ENCODE results near the gene GMDS.

The GMDS gene

DNA sequence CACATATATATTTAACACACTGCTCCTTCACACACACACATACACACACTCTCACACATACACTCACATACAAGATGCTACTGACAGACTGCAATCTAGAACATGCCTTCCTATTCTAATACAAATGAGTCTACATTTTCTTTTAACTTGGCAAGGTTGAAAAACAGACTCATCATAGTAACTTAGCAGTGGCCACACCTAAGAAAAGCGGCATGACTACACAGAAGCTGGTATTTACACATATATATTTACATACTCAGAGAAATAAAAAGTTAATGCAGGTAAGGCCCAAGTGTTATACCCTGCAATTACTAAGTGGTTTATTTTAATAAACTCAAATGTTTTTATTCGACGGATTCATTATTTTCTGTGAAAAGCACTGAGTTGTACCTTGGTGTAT lies 426.4 kb downstream of the GMDS start:
- no peak for DNase-seq
- intact Hi-C loops (cut with DNase I), result no loop called here

DNA sequence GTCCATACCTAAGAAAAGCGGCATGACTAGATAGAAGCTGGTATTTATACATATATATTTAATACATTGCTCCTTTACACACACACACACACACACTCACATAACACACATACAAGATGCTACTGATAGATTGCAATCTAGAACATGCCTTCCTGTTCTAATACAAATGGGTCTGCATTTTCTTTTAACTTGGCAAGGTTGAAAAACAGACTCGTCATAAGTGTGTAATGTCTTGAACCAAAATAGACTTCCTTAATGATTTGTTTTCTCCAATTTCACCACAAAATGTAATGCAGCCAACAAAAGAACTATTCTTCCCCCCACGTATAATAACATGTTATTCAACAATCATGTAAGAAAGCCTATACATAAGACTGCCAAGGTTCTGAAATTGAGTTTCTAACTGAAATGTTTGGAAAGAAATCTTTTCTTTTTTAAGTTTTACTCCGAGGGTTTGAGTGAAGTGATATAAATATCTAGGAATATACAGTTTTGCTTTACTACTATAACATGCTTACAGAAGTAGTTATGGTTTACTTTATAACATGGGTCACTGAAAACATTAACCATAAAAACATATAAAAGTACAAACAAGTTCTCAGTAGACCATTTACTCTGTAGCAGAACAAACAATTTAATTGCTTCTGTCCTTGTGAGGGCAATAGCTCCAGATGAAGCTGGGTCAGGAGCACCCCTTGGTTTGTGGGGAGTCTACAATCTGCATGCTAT lies 428.2 kb downstream of the GMDS start:
- no peak for DNase-seq
- intact Hi-C loops (cut with DNase I), result no loop called here

- intact Hi-C loops (cut with DNase I), result no loop called here
- DNase-seq, result no peak
Measured at GRCh38 chr6:1815827-1816452, 429.5 kb downstream of the GMDS start.

GRCh38 chr6:1814279-1814678 lies 431.1 kb downstream of the GMDS start:
- intact Hi-C loops (cut with DNase I), result no loop called here

DNA sequence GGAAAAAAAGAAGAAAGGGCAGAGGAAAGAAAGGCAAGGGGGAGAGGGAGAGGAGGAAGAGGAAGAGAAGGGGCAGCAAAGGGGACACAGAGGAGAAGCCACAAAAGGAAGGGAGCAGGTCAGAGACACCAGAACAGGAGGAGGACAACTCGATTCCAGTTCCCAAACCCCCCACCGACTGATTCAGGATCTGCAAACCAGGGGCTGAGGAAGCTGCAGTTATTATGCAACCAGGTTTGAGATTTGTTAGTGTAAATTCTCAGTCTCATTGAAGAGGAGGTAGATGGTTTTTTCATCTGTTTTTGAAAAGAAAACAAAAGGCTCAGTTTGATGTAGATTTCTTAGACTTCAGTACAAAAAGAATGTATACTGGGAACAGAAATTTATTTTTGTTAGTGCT lies 432.9 kb downstream of the GMDS start:
- intact Hi-C loops (cut with DNase I), result no loop called here
- no peak for DNase-seq

More at GRCh38 chr6:1814279-1814678, 431.1 kb downstream of the GMDS start:
- DNase-seq, result no peak

- no peak for DNase-seq
- intact Hi-C loops (cut with DNase I), result no loop called here
Measured at GRCh38 chr6:1812034-1812433, 433.4 kb downstream of the GMDS start.

GRCh38 chr6:1810880-1811279 lies 434.5 kb downstream of the GMDS start:
- no peak for DNase-seq
- intact Hi-C loops (cut with DNase I), result no loop called here

DNA sequence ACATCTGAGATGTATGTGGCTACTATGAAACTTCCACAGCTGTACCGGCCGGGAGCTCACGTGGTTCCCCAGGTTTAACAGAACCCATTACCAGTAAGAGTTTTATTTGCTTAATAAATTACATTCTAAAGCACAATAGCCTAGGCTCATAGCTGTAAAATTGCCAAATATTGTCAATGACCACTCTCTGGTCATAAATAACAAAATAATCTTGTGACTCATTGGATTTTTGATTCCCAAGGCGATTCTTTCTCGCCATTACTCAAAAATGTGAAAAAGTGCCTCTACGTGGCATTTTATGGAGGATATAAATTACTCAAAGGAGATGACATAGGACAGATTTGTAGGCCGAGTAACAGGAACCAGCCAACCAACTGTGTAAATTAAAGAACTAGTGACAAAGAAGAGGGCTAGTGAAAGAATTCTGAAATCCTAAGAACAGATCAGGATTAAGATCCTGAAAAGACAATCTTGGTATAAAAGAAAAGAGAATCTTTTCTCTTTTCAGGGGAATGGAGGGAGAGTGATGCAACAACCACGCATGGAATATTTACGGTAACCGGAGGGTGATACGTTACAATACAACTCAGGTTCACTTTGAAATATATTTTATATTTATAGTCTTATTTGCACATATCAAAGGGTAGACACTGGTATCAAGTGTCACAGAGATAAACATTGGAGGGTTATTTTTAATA lies 436.0 kb downstream of the GMDS start:
- intact Hi-C loops (cut with DNase I), result no loop called here
- DNase-seq, result no peak

- DNase-seq, result no peak
- intact Hi-C loops (cut with DNase I), result no loop called here
Measured at GRCh38 chr6:1806935-1807334, 438.5 kb downstream of the GMDS start.

GRCh38 chr6:1802491-1803395 lies 442.7 kb downstream of the GMDS start:
- intact Hi-C loops (cut with DNase I), result no loop called here
- no peak for DNase-seq

- DNase-seq, result no peak
- intact Hi-C loops (cut with DNase I), result no loop called here
Measured at GRCh38 chr6:1801401-1801800, 444.0 kb downstream of the GMDS start.

DNA sequence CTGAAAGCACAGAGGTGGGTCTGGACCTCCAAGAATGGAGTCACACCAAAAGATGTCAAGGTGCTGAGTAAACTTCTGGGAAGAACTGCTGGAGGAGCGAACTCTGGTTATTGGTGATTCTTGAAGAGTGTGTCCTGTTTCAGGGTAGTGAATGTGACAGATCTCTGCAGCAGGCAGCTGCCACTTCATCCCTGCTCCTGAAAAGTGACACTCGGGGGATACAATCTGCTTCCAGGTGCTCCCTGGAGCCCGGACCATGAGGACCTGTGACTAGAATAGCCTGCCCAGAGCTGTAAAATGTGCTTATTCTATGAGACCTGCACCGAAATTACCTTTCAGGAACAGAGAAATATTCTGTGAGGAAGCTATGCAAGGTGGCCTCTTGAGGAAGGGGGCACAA lies 444.6 kb downstream of the GMDS start:
- DNase-seq, result no peak
- intact Hi-C loops (cut with DNase I), result no loop called here

- intact Hi-C loops (cut with DNase I), result no loop called here
- DNase-seq, result no peak
Measured at GRCh38 chr6:1798965-1799325, 446.5 kb downstream of the GMDS start.

DNA sequence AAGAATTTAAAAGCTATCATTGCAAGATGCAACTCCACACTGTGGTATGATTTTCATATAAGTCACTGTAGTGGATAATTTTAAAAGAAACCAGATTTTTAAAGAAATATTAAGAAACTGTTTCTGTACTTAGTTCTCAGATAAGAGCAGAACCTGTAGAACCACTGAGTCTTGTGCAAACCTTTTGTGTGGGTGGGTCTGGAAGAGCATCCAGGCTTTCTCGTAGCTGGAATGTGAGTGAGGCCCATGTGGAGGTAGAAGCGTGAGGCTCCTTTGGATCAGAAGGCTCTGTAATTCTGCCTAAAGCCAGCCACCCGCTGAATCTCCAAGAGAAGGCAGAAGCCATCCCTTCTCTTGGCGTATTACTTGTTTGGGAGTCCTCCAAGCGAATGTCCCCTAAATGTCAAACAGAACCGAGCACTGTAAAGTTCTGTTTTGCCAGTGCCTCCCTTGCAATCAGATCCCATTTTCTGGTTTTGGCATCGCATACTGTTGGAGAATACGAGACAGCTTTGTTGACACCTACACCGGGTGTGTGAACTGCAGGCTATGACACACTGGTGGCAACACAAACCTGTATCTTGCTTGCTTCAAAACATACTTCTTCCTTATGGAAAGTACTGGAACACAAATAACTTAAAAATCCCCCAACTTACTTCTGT lies 447.0 kb downstream of the GMDS start:
- intact Hi-C loops (cut with DNase I), result no loop called here
- no peak for DNase-seq

DNA sequence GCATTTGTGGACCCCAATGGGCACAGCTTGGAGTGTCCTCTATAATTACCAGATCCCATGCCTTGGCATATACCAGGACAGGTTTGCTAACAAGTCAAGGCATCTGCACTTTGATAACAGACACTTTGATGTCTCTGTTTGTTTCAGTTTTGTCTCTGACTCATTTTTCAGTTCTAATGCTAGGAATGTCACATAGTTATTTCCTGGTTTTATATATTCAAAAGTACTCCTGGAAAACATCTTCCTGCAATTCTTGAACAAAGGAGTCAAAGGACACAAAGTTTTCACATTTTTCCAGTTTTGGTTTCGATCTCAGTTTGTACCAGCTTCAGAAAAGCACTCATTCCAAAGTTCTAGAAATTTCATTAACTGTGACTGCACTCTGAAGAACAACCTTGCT lies 447.6 kb downstream of the GMDS start:
- intact Hi-C loops (cut with DNase I), result no loop called here
- no peak for DNase-seq

DNA sequence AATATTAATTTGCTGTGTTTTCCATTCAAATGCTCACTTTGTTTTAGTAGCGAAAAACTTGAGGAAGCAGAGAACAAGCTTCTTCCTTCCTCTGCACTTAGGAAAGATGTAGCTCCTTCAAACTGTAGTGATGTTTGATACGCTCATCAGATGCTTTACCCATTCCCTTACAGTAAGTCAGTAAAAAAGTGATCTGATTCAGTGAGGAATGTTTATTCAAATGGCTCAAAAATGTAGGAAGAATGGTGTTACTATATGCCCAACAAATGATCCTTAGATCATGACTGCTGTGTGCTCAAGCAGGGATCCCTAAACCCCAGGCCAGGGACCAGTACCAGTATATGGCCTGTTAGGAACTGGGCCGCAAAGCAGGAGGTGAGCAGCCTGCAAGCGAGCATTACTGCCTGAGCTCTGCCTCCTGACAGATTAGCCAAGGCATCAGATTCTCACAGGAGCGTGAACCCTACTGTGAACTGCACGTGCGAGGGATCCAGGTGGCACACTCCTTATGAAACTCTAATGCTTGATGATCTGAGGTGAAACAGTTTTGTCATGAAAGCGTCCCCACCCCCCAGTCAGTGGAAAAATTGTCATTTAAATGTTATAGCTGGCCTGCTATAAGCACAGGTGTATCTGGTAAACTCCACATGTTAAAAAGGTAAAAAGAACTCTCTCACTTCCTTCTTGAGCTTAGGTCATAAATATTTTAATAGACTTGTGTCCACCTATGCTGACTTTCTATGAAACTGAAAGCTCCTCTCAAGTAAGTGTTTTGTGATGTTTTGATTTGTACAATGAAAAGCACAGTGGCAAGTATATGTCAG lies 448.5 kb downstream of the GMDS start:
- no peak for DNase-seq
- intact Hi-C loops (cut with DNase I), result no loop called here

DNA sequence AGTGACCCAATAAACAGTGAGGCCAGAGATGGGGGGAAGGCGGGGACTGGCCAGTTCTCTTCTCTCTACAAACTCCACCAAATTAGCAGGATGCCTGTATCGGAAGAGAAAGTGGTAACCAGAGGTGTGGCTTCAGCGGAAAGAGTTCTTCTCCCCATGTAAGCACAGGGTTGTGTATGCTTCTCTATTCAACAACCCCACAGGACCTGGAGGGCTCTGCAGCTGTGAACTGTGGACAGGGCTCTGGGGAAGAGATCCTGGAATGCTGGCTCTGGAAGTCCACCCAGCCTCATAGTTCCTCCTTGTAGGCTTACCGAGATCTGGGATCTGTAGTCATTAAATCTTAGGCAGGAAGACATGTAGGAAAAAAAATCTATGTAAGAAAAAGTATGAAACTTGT lies 449.5 kb downstream of the GMDS start:
- DNase-seq, result no peak
- intact Hi-C loops (cut with DNase I), result no loop called here

DNA sequence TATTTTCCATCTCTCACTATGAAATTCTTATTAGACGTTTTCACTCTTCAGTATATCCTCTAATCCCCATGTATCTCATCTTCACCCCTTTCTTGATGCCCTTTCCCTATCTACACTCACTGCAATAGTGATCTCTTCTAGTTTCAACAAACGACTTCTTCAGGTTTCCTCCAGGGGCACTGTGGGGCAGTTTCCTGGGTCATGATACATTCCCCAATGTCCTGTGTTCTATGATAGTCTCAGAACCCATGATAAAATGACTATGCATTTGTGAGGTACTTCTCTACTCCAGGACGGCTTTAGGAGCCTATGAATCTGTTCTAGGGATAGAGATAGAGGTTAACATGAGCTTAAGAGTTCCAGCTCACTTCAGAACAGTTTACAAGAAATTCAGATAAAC lies 452.4 kb downstream of the GMDS start:
- DNase-seq, result no peak
- intact Hi-C loops (cut with DNase I), result no loop called here
